ENCODE measurements around the gene ZNF358.

DNA sequence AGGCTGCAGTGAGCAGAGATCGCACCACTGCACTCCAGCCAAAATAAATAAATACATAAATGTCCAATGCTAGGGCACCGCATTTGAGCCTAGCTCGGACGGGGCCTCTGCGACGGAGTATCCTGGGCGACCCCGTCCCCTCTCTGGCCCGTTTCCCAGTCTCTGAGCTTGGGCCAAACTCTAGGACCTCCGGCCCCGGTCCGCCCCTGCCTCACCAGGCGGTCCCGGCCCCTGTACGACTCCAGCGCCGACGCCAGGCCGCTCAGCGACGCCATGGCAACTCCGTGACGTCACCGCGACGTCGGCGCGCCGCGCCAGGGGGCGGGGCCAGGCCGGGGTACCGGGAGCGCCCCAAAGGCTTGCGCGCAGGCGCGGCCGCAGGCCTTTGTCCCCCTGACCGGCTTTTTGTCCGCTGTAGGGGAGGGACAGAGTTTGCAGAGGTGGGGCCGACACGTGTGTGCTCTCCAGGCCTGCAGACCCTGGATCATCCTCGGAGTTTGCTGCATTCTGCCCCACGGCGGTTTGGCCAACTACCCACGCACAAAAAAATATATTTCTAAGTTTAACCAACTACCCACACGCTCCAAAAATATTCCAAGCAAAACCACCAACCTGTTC lies 27.1 kb upstream of the ZNF358 start, which contains the start of gene PEX11G:
- no peak for TF ChIP-seq EZH2phosphoT487 (conservative IDR thresholded peaks at IDR 0.05; ENCODE audit: low read length)
- no peak for TF ChIP-seq CTCF (IDR thresholded peaks at IDR 0.05; ENCODE audit: insufficient read depth, low read length, poor library complexity, severe bottlenecking)

Data from SU-DHL-6 (cell line).